ENCODE data around the gene THSD7B.

THSD7B gene

DNA sequence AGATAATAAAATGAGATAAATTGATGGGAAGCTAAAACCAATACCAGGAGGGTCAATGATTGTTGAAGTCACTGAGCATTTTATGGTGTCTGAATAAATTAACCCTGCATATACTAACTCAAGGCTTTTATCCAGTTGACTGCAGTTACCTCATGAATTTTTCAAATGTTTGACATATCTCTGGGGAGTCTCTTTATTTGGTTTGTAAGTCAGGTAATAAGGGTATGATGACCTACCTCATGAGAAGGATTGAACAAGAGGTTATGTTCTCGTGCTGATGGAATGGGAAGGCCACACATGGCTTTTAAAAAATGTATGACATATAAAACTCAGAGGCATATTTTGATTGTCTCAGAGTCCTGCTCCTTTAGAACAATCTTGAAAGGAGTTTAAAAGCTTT, 237.6 kb downstream of the THSD7B start:
- ATAC-seq: no peak
- TF ChIP-seq PPARA (CRISPR knock-in tag; IDR thresholded peaks at IDR 0.05; ENCODE audit: borderline replicate concordance) (no peak), ISL1 (CRISPR knock-in tag; IDR thresholded peaks at IDR 0.05) (no peak), TOX (CRISPR knock-in tag; IDR thresholded peaks at IDR 0.05; ENCODE audit: borderline replicate concordance) (no peak), SNAI2 (CRISPR knock-in tag; IDR thresholded peaks at IDR 0.05) (no peak), ESRRG (CRISPR knock-in tag; IDR thresholded peaks at IDR 0.05) (no peak), RARB (CRISPR knock-in tag; IDR thresholded peaks at IDR 0.05) (no peak), ZNF565 (CRISPR knock-in tag; conservative IDR thresholded peaks at IDR 0.05; ENCODE audit: low read depth) (no peak)
- TF ChIP-seq, protein P1, sequence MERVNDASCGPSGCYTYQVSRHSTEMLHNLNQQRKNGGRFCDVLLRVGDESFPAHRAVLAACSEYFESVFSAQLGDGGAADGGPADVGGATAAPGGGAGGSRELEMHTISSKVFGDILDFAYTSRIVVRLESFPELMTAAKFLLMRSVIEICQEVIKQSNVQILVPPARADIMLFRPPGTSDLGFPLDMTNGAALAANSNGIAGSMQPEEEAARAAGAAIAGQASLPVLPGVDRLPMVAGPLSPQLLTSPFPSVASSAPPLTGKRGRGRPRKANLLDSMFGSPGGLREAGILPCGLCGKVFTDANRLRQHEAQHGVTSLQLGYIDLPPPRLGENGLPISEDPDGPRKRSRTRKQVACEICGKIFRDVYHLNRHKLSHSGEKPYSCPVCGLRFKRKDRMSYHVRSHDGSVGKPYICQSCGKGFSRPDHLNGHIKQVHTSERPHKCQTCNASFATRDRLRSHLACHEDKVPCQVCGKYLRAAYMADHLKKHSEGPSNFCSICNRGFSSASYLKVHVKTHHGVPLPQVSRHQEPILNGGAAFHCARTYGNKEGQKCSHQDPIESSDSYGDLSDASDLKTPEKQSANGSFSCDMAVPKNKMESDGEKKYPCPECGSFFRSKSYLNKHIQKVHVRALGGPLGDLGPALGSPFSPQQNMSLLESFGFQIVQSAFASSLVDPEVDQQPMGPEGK (CRISPR knock-in tag; IDR thresholded peaks at IDR 0.05; ENCODE audit: borderline replicate concordance): no peak
- TF ChIP-seq, protein P2, sequence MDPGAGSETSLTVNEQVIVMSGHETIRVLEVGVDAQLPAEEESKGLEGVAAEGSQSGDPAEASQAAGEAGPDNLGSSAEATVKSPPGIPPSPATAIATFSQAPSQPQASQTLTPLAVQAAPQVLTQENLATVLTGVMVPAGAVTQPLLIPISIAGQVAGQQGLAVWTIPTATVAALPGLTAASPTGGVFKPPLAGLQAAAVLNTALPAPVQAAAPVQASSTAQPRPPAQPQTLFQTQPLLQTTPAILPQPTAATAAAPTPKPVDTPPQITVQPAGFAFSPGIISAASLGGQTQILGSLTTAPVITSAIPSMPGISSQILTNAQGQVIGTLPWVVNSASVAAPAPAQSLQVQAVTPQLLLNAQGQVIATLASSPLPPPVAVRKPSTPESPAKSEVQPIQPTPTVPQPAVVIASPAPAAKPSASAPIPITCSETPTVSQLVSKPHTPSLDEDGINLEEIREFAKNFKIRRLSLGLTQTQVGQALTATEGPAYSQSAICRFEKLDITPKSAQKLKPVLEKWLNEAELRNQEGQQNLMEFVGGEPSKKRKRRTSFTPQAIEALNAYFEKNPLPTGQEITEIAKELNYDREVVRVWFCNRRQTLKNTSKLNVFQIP (CRISPR knock-in tag; IDR thresholded peaks at IDR 0.05; ENCODE audit: borderline replicate concordance, low read depth): no peak
- TF ChIP-seq, protein P3, sequence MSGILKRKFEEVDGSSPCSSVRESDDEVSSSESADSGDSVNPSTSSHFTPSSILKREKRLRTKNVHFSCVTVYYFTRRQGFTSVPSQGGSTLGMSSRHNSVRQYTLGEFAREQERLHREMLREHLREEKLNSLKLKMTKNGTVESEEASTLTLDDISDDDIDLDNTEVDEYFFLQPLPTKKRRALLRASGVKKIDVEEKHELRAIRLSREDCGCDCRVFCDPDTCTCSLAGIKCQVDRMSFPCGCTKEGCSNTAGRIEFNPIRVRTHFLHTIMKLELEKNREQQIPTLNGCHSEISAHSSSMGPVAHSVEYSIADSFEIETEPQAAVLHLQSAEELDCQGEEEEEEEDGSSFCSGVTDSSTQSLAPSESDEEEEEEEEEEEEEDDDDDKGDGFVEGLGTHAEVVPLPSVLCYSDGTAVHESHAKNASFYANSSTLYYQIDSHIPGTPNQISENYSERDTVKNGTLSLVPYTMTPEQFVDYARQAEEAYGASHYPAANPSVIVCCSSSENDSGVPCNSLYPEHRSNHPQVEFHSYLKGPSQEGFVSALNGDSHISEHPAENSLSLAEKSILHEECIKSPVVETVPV (CRISPR knock-in tag; IDR thresholded peaks at IDR 0.05): no peak

DNA sequence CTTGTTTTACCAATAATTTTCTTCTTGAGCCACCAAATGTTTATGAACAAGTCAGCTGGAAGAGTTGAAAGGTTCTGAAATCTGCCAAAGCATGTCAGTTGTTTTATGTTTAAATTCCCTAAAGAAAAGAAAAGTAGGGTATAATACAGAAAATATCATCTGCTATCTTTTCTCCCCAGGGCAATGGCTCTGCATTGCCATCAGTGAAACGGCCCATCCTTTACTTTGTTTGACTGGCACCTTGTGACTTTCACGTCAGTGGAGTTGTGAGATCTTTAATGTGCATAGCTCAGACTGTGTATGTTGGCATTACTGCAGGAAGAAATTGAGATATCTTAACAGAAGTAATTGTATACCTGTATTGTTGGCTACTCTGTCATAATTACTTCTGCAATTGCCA, 239.9 kb downstream of the THSD7B start:
- ATAC-seq: no peak

DNA sequence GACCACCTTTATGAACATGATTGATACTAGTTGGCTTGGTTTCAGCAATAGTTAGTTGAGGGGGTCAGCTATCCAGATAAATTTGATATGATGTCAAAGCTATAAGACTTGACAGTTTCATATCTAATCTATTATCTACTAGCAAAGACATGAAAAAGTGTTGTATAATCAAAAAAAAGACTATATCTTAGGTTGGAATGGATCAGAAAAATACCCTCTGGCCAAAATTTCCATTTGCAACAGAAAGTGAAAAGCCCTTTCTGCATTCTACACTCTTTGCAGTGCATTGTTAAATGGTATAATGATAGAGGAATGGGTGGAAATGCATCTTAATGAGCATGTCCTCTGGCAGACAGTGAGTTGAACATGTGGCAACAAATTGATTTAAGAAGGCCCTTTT, 242.6 kb downstream of the THSD7B start:
- ATAC-seq: no peak
- no peak for TF ChIP-seq ZNF8 (CRISPR knock-in tag; IDR thresholded peaks at IDR 0.05)
- no peak for TF ChIP-seq RARB (CRISPR knock-in tag; IDR thresholded peaks at IDR 0.05)
- no peak for TF ChIP-seq PPARA (CRISPR knock-in tag; IDR thresholded peaks at IDR 0.05; ENCODE audit: borderline replicate concordance)
- TF ChIP-seq BACH2 (CRISPR knock-in tag; IDR thresholded peaks at IDR 0.05; ENCODE audit: borderline replicate concordance): no peak
- TF ChIP-seq ZFP3 (CRISPR knock-in tag; IDR thresholded peaks at IDR 0.05): no peak
- TF ChIP-seq, protein P2 (CRISPR knock-in tag; IDR thresholded peaks at IDR 0.05; ENCODE audit: borderline replicate concordance, low read depth): no peak
- TF ChIP-seq ESRRG (CRISPR knock-in tag; IDR thresholded peaks at IDR 0.05): no peak
- TF ChIP-seq, protein P3 (CRISPR knock-in tag; IDR thresholded peaks at IDR 0.05): no peak
- 0 out of 2 replicates have a peak, but pooled peaks have one; percentile 7 for TF ChIP-seq ISL1 (CRISPR knock-in tag; IDR thresholded peaks at IDR 0.05)
- TF ChIP-seq GLIS3 (CRISPR knock-in tag; IDR thresholded peaks at IDR 0.05): no peak
- TF ChIP-seq SNAI2 (CRISPR knock-in tag; IDR thresholded peaks at IDR 0.05): no peak
- TF ChIP-seq, protein P4, sequence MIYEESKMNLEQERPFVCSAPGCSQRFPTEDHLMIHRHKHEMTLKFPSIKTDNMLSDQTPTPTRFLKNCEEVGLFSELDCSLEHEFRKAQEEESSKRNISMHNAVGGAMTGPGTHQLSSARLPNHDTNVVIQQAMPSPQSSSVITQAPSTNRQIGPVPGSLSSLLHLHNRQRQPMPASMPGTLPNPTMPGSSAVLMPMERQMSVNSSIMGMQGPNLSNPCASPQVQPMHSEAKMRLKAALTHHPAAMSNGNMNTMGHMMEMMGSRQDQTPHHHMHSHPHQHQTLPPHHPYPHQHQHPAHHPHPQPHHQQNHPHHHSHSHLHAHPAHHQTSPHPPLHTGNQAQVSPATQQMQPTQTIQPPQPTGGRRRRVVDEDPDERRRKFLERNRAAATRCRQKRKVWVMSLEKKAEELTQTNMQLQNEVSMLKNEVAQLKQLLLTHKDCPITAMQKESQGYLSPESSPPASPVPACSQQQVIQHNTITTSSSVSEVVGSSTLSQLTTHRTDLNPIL (CRISPR knock-in tag; IDR thresholded peaks at IDR 0.05; ENCODE audit: low read depth): no peak
- TF ChIP-seq ZNF70 (CRISPR knock-in tag; IDR thresholded peaks at IDR 0.05): no peak
- TF ChIP-seq, protein P1 (CRISPR knock-in tag; IDR thresholded peaks at IDR 0.05; ENCODE audit: borderline replicate concordance): no peak
- no peak for TF ChIP-seq ARNTL (CRISPR knock-in tag; IDR thresholded peaks at IDR 0.05; ENCODE audit: borderline replicate concordance, low read depth)
- TF ChIP-seq TCF4 (CRISPR knock-in tag; IDR thresholded peaks at IDR 0.05; ENCODE audit: borderline replicate concordance): peak; percentile 89
- TF ChIP-seq, protein P5, sequence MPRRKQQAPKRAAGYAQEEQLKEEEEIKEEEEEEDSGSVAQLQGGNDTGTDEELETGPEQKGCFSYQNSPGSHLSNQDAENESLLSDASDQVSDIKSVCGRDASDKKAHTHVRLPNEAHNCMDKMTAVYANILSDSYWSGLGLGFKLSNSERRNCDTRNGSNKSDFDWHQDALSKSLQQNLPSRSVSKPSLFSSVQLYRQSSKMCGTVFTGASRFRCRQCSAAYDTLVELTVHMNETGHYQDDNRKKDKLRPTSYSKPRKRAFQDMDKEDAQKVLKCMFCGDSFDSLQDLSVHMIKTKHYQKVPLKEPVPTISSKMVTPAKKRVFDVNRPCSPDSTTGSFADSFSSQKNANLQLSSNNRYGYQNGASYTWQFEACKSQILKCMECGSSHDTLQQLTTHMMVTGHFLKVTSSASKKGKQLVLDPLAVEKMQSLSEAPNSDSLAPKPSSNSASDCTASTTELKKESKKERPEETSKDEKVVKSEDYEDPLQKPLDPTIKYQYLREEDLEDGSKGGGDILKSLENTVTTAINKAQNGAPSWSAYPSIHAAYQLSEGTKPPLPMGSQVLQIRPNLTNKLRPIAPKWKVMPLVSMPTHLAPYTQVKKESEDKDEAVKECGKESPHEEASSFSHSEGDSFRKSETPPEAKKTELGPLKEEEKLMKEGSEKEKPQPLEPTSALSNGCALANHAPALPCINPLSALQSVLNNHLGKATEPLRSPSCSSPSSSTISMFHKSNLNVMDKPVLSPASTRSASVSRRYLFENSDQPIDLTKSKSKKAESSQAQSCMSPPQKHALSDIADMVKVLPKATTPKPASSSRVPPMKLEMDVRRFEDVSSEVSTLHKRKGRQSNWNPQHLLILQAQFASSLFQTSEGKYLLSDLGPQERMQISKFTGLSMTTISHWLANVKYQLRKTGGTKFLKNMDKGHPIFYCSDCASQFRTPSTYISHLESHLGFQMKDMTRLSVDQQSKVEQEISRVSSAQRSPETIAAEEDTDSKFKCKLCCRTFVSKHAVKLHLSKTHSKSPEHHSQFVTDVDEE (CRISPR knock-in tag; IDR thresholded peaks at IDR 0.05): no peak

More for the DNA sequence above, 239.9 kb downstream of the THSD7B start:
- TF ChIP-seq TOX (CRISPR knock-in tag; IDR thresholded peaks at IDR 0.05; ENCODE audit: borderline replicate concordance): no peak
- no peak for TF ChIP-seq ZNF565 (CRISPR knock-in tag; conservative IDR thresholded peaks at IDR 0.05; ENCODE audit: low read depth)
- no peak for TF ChIP-seq ZC3H10 (CRISPR knock-in tag; IDR thresholded peaks at IDR 0.05)
- TF ChIP-seq ISL1 (CRISPR knock-in tag; IDR thresholded peaks at IDR 0.05): no peak
- no peak for TF ChIP-seq PPARA (CRISPR knock-in tag; IDR thresholded peaks at IDR 0.05; ENCODE audit: borderline replicate concordance)
- TF ChIP-seq ZNF8 (CRISPR knock-in tag; IDR thresholded peaks at IDR 0.05): no peak
- no peak for TF ChIP-seq BACH2 (CRISPR knock-in tag; IDR thresholded peaks at IDR 0.05; ENCODE audit: borderline replicate concordance)

All from SK-N-SH treated with all-trans-retinoic acid at 6 μM for 48 hours (cell line).